Endodermal cell (in vitro differentiated cells): ENCODE data around the gene ADAMTSL4. TPM values are rescaled to one million over a fixed set of nuclear protein-coding genes. Genes with fewer than 3 reads are reported as not detected.

Experiments used
- DNase-seq: peaks from one replicate; pipeline ENCODE4 v3.0.0-alpha.2; 2017
- H3K27ac ChIP-seq: 2 replicates; pipeline ENCODE4 v1.5.1; 2013; ENCODE audit warnings: mild to moderate bottlenecking, low read depth, low read length, moderate library complexity
- H3K27me3 ChIP-seq: 2 replicates; pipeline ENCODE4 v1.6.1; 2013; ENCODE audit warnings: mild to moderate bottlenecking, low read length, moderate library complexity; ENCODE audit not compliant: insufficient read depth, control insufficient read depth, poor library complexity, severe bottlenecking
- H3K36me3 ChIP-seq: 2 replicates; pipeline ENCODE4 v1.7.0; 2013; ENCODE audit warnings: mild to moderate bottlenecking, low read length, moderate library complexity; ENCODE audit not compliant: control insufficient read depth, insufficient read depth
- H3K4me1 ChIP-seq: one replicate; pipeline ENCODE4 v1.7.0; 2013; ENCODE audit warnings: low read length; ENCODE audit not compliant: control insufficient read depth, insufficient read depth
- H3K4me3 ChIP-seq: 2 replicates; pipeline ENCODE4 v1.5.1; 2013; ENCODE audit warnings: mild to moderate bottlenecking, low read length, moderate library complexity
- H3K9ac ChIP-seq: 2 replicates; pipeline ENCODE4 v1.6.1; 2013; ENCODE audit warnings: mild to moderate bottlenecking, low read length, moderate library complexity; ENCODE audit not compliant: poor library complexity, severe bottlenecking; ENCODE audit errors: extremely low read depth
- H3K9me3 ChIP-seq: 2 replicates; pipeline ENCODE4 v1.6.1; 2013; ENCODE audit warnings: mild to moderate bottlenecking, low read length, moderate library complexity; ENCODE audit not compliant: control insufficient read depth
- H3K27ac Mint-ChIP-seq: 2 replicates; pipeline ENCODE4 v1.8.0; 2020; ENCODE audit warnings: mixed read lengths
- H3K27me3 Mint-ChIP-seq: 2 replicates; pipeline ENCODE4 v1.8.0; 2021; ENCODE audit warnings: mild to moderate bottlenecking, mixed read lengths; ENCODE audit not compliant: insufficient read depth
- H3K36me3 Mint-ChIP-seq: 2 replicates; pipeline ENCODE4 v1.8.0; 2020; ENCODE audit warnings: low read depth, mixed read lengths
- H3K4me1 Mint-ChIP-seq: 2 replicates; pipeline ENCODE4 v1.8.0; 2020; ENCODE audit warnings: mixed read lengths
- H3K4me3 Mint-ChIP-seq: 2 replicates; pipeline ENCODE4 v1.8.0; 2020; ENCODE audit warnings: mild to moderate bottlenecking, moderate library complexity, mixed read lengths
- H3K9me3 Mint-ChIP-seq: 2 replicates; pipeline ENCODE4 v1.8.0; 2020; ENCODE audit warnings: mild to moderate bottlenecking, mixed read lengths
- CTCF ChIP-seq: fragments of 200-600 bp; sonication (generic); conservative IDR thresholded peaks from 2 replicates; pipeline ENCODE4 v1.5.0; 2021; ENCODE audit warnings: antibody characterized with exemption, mild to moderate bottlenecking
- WGBS, 2 experiments: methylation state at CpG; one replicate each; pipeline versions ENCODE4 v1.1.5 to v1.1.7; 2013; ENCODE audit warnings: missing lambda C conversion rate in 2 of 2, mixed read lengths in 1 of 2; ENCODE audit not compliant: insufficient coverage in 1 of 2, insufficient read length in 1 of 2; 5-methylcytosine and 5-hydroxymethylcytosine counted together
- total RNA-seq, 2 donors: library from RNA; stranded (reverse); fragmentation: NEBNext Ultra II Directional in 1 of 2; extraction: Animal tissue kit (Norgen Biotek cat#: 25700) in 1 of 2; gene quantifications; 2 replicates in 1 of 2; 3 replicates in 1 of 2; pipeline ENCODE4 v1.2.1, GENCODE V29; 2021

The ADAMTSL4 gene
- total RNA-seq, 2 donors from 2014 or later: 3.7 to 3.9 TPM

GRCh38 chr1:150544204-150544603 lies 5.0 kb upstream of the ADAMTSL4 start:
- DNase-seq: no peak
- no peaks in the 10 kb centered on the region for H3K36me3 Mint-ChIP-seq
- 80 to 84% methylated on average over 1 to 3 of the region's 3 CpGs for WGBS, 2 experiments
- H3K27ac Mint-ChIP-seq: no peak overlapping the region
- Histone ChIP-seq H3K4me3 (no peak overlapping the region), H3K27ac (no peak overlapping the region), H3K9me3 (no peaks in the 10 kb centered on the region), H3K9ac (no peak overlapping the region), H3K36me3 (no peaks in the 10 kb centered on the region), H3K27me3 (no peaks in the 10 kb centered on the region), H3K4me1 (peaks cover 3% of the 10 kb centered on the region)
- TF ChIP-seq CTCF: no peak
- peaks cover 22% of the 10 kb centered on the region for H3K27me3 Mint-ChIP-seq
- H3K9me3 Mint-ChIP-seq: no peaks in the 10 kb centered on the region
- no peak overlapping the region for H3K4me3 Mint-ChIP-seq
- peaks cover 10% of the 10 kb centered on the region for H3K4me1 Mint-ChIP-seq

- no peak overlapping the region for H3K27ac ChIP-seq
- peaks cover 14% of the 10 kb centered on the region for H3K4me1 Mint-ChIP-seq
- H3K4me3 ChIP-seq: no peak overlapping the region
- H3K4me1 ChIP-seq: peaks cover 6% of the 10 kb centered on the region
- H3K4me3 Mint-ChIP-seq: no peak overlapping the region
- no peak overlapping the region for H3K27ac Mint-ChIP-seq
- H3K36me3 Mint-ChIP-seq: no peaks in the 10 kb centered on the region
- 50 to 92% methylated on average over 1 to 5 of the region's 6 CpGs for WGBS, 2 experiments
- no peak overlapping the region for H3K9ac ChIP-seq
- H3K36me3 ChIP-seq: no peaks in the 10 kb centered on the region
- H3K9me3 ChIP-seq: no peaks in the 10 kb centered on the region
- H3K27me3 ChIP-seq: no peaks in the 10 kb centered on the region
- no peaks in the 10 kb centered on the region for H3K9me3 Mint-ChIP-seq
- no peak for TF ChIP-seq CTCF
- DNase-seq: peak; percentile 58
- H3K27me3 Mint-ChIP-seq: peaks cover 29% of the 10 kb centered on the region
Measured at GRCh38 chr1:150545486-150546032, 3.6 kb upstream of the ADAMTSL4 start.

- no peaks in the 10 kb centered on the region for H3K9me3 Mint-ChIP-seq
- Histone ChIP-seq H3K27ac (no peak overlapping the region), H3K4me1 (peaks cover 6% of the 10 kb centered on the region), H3K9me3 (no peaks in the 10 kb centered on the region), H3K9ac (no peak overlapping the region), H3K4me3 (no peak overlapping the region), H3K27me3 (no peaks in the 10 kb centered on the region), H3K36me3 (no peaks in the 10 kb centered on the region)
- no peak overlapping the region for H3K4me3 Mint-ChIP-seq
- H3K36me3 Mint-ChIP-seq: no peaks in the 10 kb centered on the region
- peaks cover 14% of the 10 kb centered on the region for H3K4me1 Mint-ChIP-seq
- DNase-seq: no peak
- no peak overlapping the region for H3K27ac Mint-ChIP-seq
- TF ChIP-seq CTCF: no peak
- peaks cover 36% of the 10 kb centered on the region for H3K27me3 Mint-ChIP-seq
- WGBS, 2 experiments: 95 to 97% methylated on average over 10 to 16 of the region's 16 CpGs
Measured at GRCh38 chr1:150546294-150546937, 2.8 kb upstream of the ADAMTSL4 start.
